NCI-H146 treated with DMSO at 0.1 percent for 48 hours (cell line): ENCODE data around the gene CNPY4.

Source experiments
- DNase-seq: peaks from one replicate; lab custom pipeline; 2025; ENCODE audit not compliant: unreplicated experiment; lab: John Stamatoyannopoulos, UW

CNPY4 gene

DNA sequence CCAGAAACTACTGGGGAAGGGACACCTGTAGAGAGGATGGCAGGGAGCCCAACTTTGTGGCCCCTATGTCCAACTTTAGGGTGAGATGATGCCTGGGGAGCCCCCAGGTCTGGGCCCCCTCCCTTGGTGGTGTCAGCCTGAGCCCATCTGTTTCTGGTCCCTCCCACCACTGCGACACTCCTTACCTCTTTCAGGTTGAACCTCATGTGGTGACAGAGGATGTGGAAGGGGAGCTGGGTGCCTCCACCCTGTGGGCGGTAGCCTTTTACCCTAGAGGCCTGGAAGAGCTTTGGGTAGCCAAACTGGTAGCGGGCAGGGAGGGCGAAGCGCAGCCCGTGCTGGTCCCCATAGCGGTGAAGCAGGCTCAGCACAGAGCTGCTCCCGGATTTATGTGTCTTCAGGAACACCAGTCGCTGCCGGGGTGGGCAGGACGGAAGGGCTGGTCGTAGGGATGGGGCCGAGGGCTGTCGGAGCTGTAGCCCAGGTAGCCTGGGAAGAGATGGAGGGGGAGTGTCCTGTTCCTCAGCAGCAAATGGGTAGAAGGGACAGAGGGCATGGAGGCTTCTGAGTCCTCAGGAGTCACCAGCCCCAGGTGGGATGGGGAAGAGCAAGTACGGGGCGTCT lies 47.0 kb downstream of the CNPY4 start:
- no peak for DNase-seq

DNA sequence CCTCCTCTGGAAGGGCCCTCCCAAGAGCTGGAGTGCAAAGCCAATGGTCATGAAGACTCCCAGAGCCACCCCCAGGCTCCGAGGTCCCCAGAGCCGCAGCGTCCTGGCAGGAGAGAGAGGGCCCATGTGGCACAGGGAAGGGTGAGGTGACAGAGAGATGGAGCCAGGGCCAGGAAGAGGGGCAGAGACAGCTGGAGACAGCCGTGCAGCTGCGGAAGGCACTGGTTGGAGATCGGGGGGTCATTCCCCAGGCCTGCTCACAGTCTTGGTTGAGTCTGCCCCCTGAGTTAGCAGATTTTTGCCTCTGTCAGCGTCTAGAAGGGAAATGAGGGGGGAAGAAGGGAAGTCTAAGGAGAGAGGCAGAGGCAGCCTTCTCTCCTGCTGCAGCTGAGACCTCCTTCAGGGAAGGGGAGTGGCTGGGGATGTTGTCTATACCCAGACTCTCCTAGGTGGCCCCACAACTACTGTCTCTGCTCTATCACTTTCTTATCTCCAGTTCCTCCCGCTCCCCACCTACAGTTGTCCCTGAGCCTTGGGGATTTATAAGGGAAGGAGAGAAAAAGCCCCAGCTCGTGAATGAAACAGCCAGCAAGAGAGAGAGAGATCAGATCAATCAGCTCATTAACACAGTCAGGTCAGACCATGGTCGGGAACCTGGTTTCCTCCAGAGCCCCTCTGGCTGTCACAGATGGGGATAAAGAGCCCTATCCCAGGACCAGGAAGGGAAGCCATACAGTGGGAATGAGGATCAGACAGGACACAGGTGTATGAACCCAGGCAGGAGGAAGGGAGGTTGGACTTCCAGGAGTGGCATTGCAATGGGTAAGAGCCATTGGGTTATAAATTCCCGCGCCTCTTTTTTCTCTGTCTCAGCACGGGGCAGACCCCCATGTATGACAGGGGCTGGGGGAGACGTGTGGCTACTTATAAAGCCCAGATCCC lies 47.8 kb downstream of the CNPY4 start:
- no peak for DNase-seq

DNA sequence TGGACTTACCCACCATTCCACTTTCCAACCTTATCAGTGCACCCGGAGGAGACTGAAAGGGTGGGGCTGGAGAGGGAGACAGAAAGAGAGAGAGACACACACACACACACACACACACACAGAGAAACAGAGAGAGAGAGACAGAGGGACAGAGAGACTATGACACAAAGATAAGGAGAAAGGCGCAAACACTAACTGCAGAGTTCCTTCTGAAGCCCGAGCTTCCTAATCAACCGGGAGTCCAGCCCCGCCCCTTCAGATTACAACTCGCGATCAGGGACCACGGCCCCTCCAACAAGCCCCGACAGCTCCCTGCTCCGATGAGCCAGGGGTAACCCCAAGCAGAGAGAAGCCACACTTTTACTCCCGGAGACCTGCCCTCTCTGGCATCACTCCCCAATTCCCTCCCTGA lies 48.5 kb downstream of the CNPY4 start:
- no peak for DNase-seq

DNA sequence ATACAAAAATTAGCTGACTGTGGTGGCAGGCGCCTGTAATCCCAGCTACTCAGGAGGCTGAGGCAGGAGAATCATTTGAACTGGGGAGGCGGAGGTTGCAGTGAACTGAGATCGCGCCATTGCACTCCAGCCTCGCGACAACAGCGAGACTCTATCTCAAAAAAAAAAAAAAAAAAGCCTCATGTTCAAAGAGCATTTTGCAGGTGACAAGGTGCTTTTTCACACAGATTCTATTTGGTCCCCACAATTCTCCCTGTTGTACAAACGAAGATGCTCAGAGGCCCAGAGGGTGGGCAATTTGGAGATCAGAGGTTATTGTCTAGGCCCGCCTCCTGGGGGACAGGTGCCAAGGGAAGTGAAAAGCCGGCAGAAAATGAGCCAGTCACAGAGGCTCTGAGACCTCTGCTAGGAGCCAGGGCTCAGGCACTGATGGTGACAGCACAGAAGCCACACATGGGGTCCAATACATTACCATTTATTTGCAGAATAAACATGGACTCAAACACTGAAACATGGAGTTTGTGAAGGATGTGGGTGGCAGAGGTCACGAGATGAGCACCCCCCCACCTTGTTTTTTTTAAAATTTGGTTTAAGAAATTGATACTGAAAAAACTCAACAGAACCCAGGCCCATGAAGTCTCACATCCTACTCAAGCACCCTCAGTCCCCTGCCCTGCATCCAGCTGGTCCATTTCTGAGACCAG lies 49.9 kb downstream of the CNPY4 start:
- DNase-seq, result peak; percentile 32

DNA sequence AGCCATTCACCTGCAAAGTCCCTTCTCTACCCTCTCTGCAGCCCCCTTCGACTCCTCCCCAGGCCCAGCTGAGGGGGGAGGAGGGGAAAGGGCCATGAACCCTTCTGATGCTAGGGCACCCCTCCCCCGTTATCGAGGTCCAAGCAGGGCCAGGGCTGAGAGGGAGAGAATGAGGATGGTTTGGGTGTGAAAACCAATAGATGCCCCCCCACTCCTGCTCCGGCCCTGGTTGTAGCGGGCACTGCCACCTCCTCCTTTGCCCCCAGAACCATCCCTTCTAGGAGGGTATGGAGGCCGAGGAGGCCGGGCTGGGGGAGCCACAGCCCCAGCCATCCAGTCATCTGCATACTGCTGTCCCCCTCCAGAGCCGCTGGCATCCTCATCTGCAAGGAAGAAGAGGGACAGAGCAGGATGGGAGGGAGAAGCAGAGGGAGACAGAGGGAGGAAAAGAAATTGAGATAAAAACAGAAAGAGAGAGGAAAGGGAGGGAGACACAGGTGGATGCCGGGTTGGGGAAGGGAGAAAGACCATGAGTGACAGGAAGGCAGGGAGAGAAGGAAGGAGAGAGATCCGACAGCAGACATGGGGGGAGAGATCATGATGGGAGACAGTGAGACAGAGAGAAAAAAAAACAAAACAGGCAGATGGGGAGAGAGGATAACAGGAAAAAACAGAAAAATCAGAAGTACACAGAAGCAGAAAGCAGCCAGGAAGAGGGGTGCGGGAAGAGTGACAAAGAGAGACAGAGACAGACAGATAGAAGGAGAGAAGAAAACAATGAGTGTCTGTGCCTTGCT lies 50.9 kb downstream of the CNPY4 start:
- DNase-seq, result no peak

DNA sequence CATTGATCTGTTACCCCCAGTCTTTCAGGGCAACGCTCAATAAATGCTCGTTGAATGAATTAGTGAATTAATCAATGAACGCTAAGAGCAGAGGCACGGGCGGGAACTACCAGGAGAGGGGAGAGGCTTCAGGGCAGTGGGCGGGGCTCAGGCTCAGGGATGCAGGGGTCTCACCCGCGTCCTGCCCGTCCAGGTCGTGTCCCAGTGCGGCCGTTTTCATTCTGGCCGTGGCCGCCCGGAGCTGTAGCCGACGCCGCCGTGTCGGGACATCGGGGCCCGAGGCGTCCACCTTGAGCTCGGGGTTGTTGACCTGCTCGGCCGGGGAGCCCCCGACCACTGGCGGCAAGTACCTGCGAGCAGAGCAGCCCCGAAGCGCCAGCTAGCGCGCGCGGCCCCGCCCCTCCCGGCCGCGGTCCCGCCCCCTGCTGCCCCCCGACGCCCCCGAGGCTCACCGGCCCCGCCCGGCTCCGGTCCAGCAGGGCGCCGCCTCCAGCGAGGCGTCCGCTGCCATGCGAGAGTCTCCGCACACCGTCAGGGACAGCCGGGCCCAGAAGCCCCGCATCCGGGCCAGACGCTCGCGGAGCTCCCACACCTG lies 51.8 kb downstream of the CNPY4 start:
- DNase-seq, result no peak

DNA sequence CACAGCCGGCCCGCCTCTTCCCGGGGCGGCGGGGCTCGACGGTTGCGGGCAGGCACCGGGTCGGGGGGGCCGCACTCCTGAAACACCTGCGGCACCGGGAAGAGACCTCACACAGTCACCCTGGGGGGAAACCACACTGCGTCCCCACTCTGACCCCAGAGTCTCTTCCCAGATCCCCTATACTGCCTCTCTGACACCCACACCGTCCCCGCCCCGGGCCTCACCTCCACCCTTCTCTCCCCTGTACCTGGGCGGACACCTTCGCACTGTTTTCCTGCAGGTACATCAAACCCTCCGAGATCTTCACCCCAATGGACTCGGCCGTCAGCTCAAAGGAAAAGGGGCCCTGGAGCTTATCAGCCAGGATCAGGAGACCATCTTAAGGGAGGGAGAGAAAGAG lies 52.4 kb downstream of the CNPY4 start:
- DNase-seq, result no peak

DNA sequence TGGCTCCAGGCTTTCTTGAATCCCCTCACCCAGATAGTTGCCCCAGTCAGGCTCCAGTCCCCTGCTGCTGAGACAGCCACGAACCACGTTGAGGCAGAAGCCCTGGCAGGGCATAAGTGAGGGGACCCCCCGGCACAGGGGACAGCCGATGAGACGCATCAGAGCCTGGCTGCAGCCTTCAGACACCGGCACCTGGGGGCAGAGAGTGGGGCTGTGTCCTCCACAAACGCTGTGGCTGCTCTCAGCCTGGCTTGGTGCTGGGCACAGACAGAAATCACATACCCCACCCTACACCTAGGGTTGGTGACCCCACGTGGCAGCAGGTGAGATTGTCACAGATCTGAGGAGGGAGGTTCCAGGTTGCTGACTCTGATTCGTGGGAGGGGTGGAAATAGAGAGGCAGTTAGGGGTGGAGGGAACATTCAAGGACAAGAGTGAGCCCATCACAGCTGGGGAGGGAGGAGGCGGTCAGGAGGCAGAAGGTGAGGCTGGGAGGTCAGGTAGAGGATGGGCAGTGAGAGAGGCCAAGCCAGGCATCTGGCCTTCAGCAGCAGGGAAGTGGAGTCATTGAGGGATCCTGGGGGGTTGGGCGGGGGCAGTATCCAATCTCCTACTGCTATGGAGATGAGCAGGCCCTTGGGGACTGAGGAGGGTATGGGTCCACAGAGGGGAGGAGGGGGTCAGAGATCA lies 54.5 kb downstream of the CNPY4 start:
- no peak for DNase-seq

DNA sequence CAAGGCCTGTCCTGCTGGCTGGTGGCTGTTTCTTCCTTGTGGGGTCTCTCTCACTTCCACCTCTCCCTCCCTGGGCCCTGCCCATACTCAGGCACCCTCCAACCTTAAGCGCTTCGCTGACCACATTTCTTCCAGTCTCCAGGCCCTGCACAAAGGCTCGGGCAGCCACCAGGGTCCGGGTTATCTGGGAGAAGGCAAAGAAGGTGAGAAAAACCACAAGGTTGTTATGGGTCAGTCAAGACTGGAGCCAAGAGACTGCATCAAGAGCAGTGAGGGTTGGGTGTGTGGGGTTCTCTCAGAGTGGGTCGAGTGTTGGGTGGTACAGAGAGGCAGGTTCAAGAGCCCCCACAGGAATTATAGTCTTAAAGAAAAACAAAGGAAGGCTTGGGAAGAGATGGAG lies 55.1 kb downstream of the CNPY4 start:
- no peak for DNase-seq
